Activated CD4-positive, CD25-positive, alpha-beta regulatory T cell treated with anti-CD3 and anti-CD28 coated beads, Interleukin-2, amount 50 U/mL, for 72 hours (primary cell): ENCODE results near the gene SLX4IP.

Experiments used
- DNase-seq: peaks from one replicate; pipeline ENCODE4 v3.0.0; 2021

SLX4IP gene

GRCh38 chr20:10498200-10498599 is 63.1 kb downstream of the SLX4IP start:
- no peak for DNase-seq

GRCh38 chr20:10501402-10501801 is 66.3 kb downstream of the SLX4IP start:
- DNase-seq = no peak

DNA sequence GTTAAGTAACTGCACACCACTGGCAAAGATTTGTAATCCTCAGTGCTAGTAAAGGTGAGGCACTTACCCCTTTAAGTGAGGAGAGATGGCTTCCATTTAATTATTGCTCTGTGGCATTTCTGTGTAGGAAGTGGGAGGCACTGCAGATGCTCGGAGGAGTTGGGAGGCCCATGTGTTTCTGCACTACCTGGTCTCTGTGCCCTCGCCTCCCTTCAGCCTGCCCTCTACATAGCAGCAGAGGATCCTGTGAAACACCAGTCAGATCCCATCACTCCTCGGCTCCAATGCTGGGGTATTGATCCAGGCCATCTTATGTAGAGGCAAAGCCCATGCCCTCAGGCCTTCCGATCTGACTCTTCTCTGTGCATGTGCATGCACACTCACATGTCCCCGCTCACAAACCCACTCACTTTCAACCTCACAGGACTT is 67.0 kb downstream of the SLX4IP start:
- no peak for DNase-seq

- no peak for DNase-seq
These were observed 69.5 kb downstream of the SLX4IP start for GRCh38 chr20:10504608-10504993.

GRCh38 chr20:10504994-10505730 is 70.1 kb downstream of the SLX4IP start:
- no peak for DNase-seq

GRCh38 chr20:10505827-10506226 is 70.7 kb downstream of the SLX4IP start:
- DNase-seq = no peak

DNA sequence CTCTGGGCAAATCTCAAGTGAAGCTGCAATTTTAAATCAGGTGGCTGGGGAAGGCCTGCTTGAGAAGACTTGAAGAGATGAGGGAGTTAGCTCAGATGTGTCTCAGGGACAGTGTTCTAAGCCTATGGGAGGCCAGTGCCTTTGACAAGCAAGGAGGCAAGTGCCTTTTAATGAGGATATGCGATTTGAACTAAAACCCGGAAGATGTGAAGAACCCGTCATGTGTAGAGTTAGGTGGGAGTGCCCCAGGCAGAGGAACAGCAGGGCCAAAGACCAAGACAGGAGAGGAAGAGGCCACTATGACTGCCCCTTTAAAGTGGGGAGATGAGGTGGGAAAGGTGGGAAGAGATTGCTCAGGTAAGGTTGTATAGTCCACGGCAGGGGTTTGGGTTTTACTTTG is 71.9 kb downstream of the SLX4IP start:
- DNase-seq = no peak

- DNase-seq = no peak
These were observed 73.0 kb downstream of the SLX4IP start for GRCh38 chr20:10508060-10508459.

- no peak for DNase-seq
These were observed 73.6 kb downstream of the SLX4IP start for GRCh38 chr20:10508468-10509251.

- DNase-seq = no peak
These were observed 74.3 kb downstream of the SLX4IP start for GRCh38 chr20:10509376-10509775.

DNA sequence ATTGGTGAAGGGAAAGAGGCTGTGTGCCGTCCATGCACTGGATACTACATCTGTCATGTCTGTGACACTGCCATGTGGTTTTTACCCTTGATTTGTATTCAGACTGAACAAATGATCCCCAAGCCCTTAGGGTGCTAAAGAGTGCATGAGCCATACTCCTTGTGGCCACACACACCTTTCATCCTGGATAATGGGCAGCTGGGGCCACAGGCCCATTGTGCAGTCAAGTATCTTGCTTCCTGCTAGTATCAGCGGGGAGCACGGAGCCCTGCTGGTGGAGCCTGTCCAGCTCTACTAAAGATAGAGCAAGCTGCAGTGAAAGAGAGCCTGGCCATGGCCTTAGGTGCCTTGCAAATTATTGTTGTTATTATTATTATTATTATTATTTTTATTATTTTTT is 75.1 kb downstream of the SLX4IP start:
- no peak for DNase-seq

DNA sequence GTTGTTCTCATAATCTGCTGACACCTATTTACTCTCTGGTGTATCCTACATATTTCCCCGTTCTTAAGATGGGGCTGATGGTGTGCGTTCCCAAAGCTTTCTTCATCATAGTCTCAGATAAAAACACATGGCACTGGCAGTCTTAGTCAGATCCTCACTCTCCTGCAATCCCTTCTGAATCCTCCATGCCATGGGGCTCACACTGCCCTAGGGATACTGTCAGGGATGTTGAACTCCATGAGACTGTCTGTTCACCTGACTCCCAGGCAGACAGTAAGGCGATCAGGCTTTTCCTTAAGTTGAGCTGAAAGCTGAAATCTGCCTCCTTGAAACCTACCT is 76.0 kb downstream of the SLX4IP start:
- DNase-seq = no peak

DNA sequence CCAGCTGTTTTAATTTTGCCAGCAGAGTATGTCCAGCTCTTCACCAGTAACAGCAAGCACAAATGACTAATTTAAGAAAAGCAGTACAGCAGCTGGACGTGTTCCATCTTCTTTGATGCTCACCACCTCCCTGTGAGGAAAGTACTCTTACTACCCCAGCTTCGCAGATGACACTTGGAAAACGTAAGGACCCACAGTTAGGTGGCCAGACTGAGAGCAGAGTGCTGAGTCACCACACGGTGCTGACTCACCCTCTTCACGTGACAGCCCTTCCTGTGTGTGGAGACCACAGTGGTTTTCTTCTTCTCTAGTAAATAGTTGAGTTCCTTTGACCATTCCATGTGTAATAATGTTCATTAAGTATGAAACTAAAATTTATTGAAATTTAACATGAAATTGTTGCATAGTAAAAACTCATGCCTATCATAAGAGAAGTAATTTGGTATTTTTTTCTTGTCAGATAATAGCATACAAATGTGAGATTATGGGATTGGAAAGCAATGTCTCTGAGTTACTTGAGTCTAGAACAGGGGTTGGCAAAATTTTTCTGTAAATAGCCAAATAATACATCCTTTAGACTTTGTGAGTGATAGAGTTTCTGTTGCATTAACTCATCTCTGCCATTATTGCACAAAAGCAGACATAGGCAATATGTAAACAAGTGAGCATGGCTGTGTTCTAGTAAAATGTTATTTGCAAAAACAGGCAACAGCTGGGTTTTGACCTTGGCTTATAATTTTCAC is 76.6 kb downstream of the SLX4IP start:
- peak; percentile 67 for DNase-seq

- no peak for DNase-seq
These were observed 78.0 kb downstream of the SLX4IP start for GRCh38 chr20:10513061-10513460.

GRCh38 chr20:10513931-10514575 is 78.9 kb downstream of the SLX4IP start:
- DNase-seq = no peak

GRCh38 chr20:10516529-10516928 is 81.4 kb downstream of the SLX4IP start:
- DNase-seq = no peak

- no peak for DNase-seq
These were observed 84.4 kb downstream of the SLX4IP start for GRCh38 chr20:10519361-10520046.

DNA sequence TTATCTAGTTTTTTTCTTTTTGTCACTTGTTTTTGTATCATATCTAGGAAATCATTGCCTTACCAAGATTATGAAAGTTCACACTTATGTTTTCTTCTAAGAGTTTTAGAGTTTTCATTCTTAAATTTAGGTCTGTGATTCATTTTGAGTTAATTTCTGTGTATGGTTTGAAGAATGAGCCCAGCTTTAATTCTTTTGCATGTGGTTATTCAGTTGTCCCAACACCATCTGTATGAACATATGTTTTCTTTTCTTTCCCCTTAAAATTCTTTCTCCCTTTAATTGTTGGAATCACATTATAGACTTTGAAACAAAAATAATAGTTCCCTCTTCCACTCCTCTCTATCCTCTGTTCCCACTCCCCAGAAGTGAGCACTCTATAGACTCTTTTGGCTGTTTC is 85.4 kb downstream of the SLX4IP start:
- DNase-seq = no peak

GRCh38 chr20:10521068-10521831 is 86.1 kb downstream of the SLX4IP start:
- DNase-seq = no peak

- DNase-seq = no peak
These were observed 86.7 kb downstream of the SLX4IP start for GRCh38 chr20:10521836-10522235.

DNA sequence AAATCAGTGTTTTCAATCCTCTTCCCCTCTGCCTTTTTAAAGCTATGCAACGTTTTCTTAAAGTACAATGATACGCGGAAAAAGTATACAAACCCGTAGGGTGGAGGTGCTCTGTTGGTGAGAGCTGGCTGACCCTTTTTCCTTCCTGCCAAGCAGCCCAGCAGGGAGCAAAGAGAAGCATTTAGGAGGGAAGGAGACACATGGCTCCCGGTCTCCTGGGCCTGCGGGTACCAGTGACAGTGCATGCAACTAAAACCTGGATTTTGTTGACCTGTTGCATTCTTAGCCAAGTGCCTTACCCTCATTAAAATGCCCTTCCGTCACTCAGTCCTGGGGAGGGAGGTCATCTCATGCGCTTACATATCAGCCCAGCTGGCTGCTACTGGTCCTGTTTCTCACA is 87.2 kb downstream of the SLX4IP start:
- DNase-seq = no peak

GRCh38 chr20:10523443-10523842 is 88.3 kb downstream of the SLX4IP start:
- DNase-seq = no peak
